ENCODE measurements around the gene OR2C3.
"Not testable (repeated sequence)": the region's sequence is repeated elsewhere in the genome, so short reads cannot be mapped to it uniquely, and the experiment has no call there.

The OR2C3 gene

DNA sequence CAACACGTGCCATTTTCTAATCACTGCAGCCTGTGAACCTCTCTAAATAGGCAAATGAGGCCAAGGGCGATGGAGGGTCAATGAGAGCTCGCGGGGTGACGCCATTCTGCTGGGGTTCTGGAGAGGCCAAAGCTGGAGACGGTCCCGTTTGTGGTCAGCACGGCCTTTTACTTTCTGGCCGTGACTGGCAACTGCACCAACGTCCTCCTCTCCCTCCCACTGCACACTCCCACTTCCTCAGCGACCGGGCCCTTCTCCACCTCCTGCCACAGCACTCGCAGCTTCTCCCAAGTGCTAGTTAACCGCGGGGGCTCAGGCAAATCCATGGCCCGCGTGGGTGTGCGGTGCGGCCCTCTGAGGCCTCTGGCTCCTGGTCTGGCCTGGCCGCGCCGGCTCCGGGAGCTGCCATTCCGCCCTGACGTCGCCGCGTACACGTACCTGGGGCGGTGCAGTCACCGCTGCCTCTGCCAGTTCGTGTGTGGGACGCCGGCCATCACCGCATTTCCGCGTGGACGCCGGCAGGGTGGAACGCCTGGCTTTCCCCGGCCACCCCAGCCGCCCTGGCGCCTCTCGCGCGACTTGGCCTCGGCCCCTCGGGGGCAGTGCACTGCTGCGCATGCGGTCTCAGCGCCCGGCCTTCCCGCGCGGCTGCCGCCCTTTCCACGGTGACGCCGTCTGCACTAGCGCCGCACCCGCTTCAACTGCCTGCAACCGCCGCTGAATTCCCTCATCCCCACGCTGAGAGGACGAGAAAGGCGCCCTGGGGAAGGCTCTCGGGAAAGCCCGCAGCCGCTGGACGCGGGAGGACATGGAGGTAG, 18.2 kb downstream of the OR2C3 start:
- no peak for DNase-seq (ENCODE audit: low read depth)

GRCh38 chr1:247506831-247507230, 29.4 kb downstream of the OR2C3 start:
- DNase-seq (ENCODE audit: low read depth): no peak

GRCh38 chr1:247500865-247501264, 35.4 kb downstream of the OR2C3 start:
- no peak for DNase-seq (ENCODE audit: low read depth)

GRCh38 chr1:247496581-247497285, 39.5 kb downstream of the OR2C3 start:
- no peak for DNase-seq (ENCODE audit: low read depth)

DNA sequence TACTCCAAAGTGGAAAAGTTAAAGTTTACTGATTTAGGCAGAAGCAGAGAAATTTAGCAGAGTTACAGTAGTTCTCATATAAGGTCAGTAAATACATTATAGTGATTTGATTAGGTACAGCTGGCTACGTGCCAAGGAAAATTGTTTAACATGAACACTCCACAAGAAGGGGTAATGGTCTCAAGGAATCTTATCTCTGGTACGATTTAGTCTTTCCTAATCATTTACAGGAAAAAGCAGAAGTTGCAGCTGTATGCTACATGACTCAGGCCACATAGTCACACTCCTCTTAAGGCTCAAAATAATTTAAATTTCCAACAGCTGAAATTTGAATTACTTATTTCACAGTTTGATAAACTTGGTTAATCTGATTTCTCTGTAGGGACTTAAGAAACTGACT, 41.5 kb downstream of the OR2C3 start:
- DNase-seq (ENCODE audit: low read depth): no peak

GRCh38 chr1:247493106-247493505, 43.1 kb downstream of the OR2C3 start:
- DNase-seq (ENCODE audit: low read depth): no peak

GRCh38 chr1:247491328-247491727, 44.9 kb downstream of the OR2C3 start:
- no peak for DNase-seq (ENCODE audit: low read depth)

GRCh38 chr1:247487057-247487456, 49.2 kb downstream of the OR2C3 start:
- DNase-seq (ENCODE audit: low read depth): peak; percentile 19

DNA sequence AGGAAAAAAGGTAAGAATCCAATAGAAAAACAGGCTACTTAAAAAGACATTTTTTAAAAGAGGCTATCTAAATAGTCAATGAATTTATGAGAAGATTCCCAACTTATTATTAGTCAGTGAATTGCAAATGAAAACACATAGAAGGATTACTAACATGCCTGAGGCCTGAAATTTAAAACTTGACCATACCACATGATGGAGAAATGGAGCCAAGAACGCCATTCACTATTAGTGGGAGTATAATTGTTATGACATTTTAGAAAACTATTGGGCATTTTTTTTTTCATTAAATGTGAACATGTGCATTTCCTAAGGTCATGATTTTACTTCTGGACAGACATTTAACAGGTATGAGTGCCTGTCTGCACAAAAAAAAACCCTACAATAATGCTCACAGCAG, 53.5 kb downstream of the OR2C3 start:
- DNase-seq (ENCODE audit: low read depth): no peak

- DNase-seq (ENCODE audit: low read depth): not testable (repeated sequence)
Measured at GRCh38 chr1:247476328-247477058, 59.7 kb downstream of the OR2C3 start.

- no peak for DNase-seq (ENCODE audit: low read depth)
Measured at GRCh38 chr1:247475793-247476192, 60.4 kb downstream of the OR2C3 start.
